ENCODE data around the gene TIMM21. TPM values are rescaled to one million over a fixed set of nuclear protein-coding genes. Genes with fewer than 3 reads are reported as not detected.

The TIMM21 gene
- total and polyA plus RNA-seq, 8 donors = 22.1 to 54.3 (median 45.9) TPM

- ATAC-seq = no peak
- Histone ChIP-seq H3K27ac (no peak overlapping the region), H3K27me3 (no peaks in the 10 kb centered on the region), H3K4me3 (no peak overlapping the region), H3K4me1 (peaks cover 0 to 5% of the 10 kb centered on the region in 2 donors), H3K36me3 (no peaks in the 10 kb centered on the region), H3K9me3 (no peaks in the 10 kb centered on the region)
- no peak for TF ChIP-seq CTCF (IDR thresholded peaks at IDR 0.05)
- no peak for DNase-seq
- intact Hi-C loops (cut with DNase I) = no loop called here
These were observed 6.1 kb upstream of the TIMM21 start for GRCh38 chr18:74142252-74142651.

- H3K27me3 ChIP-seq = no peaks in the 10 kb centered on the region
- DNase-seq (no peak), ATAC-seq (no peak)
- H3K4me3 ChIP-seq = peak overlapping the region in 1 of 2 donors; percentile 77
- no peaks in the 10 kb centered on the region for H3K9me3 ChIP-seq
- peaks cover 0 to 5% of the 10 kb centered on the region in 2 donors for H3K36me3 ChIP-seq
- peaks cover 18 to 38% of the 10 kb centered on the region in 2 donors for H3K4me1 ChIP-seq
- TF ChIP-seq CTCF (IDR thresholded peaks at IDR 0.05) = no peak
- intact Hi-C loops (cut with DNase I) = no loop called here
- no peak overlapping the region for H3K27ac ChIP-seq
These were observed 1.6 kb upstream of the TIMM21 start for GRCh38 chr18:74146756-74147155.

GRCh38 chr18:74147491-74147778 is 888 bp upstream of the TIMM21 start:
- TF ChIP-seq CTCF (IDR thresholded peaks at IDR 0.05) = no peak
- H3K36me3 ChIP-seq = peaks cover 0 to 5% of the 10 kb centered on the region in 2 donors
- DNase-seq = no peak
- ATAC-seq = no peak
- intact Hi-C loops (cut with DNase I) = no loop called here
- H3K27ac ChIP-seq = peak overlapping the region; percentile 98 to 99
- peaks cover 18 to 38% of the 10 kb centered on the region in 2 donors for H3K4me1 ChIP-seq
- no peaks in the 10 kb centered on the region for H3K9me3 ChIP-seq
- H3K4me3 ChIP-seq = peak overlapping the region; percentile 50 to 77
- H3K27me3 ChIP-seq = no peaks in the 10 kb centered on the region

- peaks cover 18 to 38% of the 10 kb centered on the region in 2 donors for H3K4me1 ChIP-seq
- intact Hi-C loops (cut with DNase I) = no loop called here
- no peaks in the 10 kb centered on the region for H3K27me3 ChIP-seq
- peak overlapping the region; percentile 49 to 98 for H3K27ac ChIP-seq
- no peak for DNase-seq
- peak overlapping the region; percentile 50 to 77 for H3K4me3 ChIP-seq
- H3K9me3 ChIP-seq = no peaks in the 10 kb centered on the region
- H3K36me3 ChIP-seq = peaks cover 0 to 5% of the 10 kb centered on the region in 2 donors
- no peak for ATAC-seq
- no peak for TF ChIP-seq CTCF (IDR thresholded peaks at IDR 0.05)
These were observed 284 bp downstream of the TIMM21 start for GRCh38 chr18:74148543-74149070.

- ATAC-seq = no peak
- Histone ChIP-seq H3K9me3 (no peaks in the 10 kb centered on the region), H3K4me3 (peak overlapping the region in 1 of 2 donors; percentile 77), H3K36me3 (peaks cover 0 to 8% of the 10 kb centered on the region in 2 donors), H3K27ac (no peak overlapping the region), H3K27me3 (no peaks in the 10 kb centered on the region), H3K4me1 (peaks cover 18 to 38% of the 10 kb centered on the region in 2 donors)
- TF ChIP-seq CTCF (IDR thresholded peaks at IDR 0.05) = no peak
- DNase-seq = no peak
- intact Hi-C loops (cut with DNase I) = no loop called here
These were observed 1.6 kb downstream of the TIMM21 start for GRCh38 chr18:74149878-74150277.
